22Rv1 (cell line): ENCODE results near the gene RARS1.

ENCODE experiments used
- CTCF ChIP-seq: fragments of 450-650 bp; IDR thresholded peaks from 2 replicates; pipeline ENCODE4 v1.5.1; 2017; ENCODE audit warnings: mild to moderate bottlenecking
- ZFX ChIP-seq: fragments of 450-650 bp; IDR thresholded peaks from 2 replicates; pipeline ENCODE4 v1.6.1; 2017; ENCODE audit warnings: antibody characterized with exemption, borderline replicate concordance

DNA sequence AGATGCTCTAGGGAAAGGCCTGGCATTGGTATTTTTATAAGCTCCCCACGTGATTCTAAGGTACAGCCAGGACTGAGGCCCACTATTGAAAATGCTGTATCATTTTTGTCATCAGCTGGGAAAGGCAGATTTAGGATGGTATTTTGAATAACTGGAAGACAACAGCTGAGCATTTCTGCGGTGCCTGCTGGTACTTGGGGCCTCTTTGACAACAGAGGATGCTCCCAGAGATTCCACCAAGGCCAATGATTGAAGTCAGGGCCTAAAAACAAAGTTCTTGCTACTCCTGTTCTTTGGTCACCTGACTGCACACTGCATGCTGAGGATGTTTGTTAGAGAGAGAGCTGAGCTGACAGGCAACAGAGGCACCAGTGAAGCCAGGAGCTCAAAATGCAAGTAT, 50.9 kb downstream of the RARS1 start:
- no peak for TF ChIP-seq CTCF
- no peak for TF ChIP-seq ZFX
